GM19463 (cell line): Measurements from ENCODE around the gene CALML5.
"Not testable (repeated sequence)": the region's sequence is repeated elsewhere in the genome, so short reads cannot be mapped to it uniquely, and the experiment has no call there.

Source experiments
- ATAC-seq: cut with Tn5 transposase; IDR thresholded peaks from one replicate; pipeline ENCODE4 v1.9.1; 2021; ENCODE audit warnings: mild to moderate bottlenecking, moderate library complexity; ENCODE audit not compliant: unreplicated experiment

CALML5 gene

DNA sequence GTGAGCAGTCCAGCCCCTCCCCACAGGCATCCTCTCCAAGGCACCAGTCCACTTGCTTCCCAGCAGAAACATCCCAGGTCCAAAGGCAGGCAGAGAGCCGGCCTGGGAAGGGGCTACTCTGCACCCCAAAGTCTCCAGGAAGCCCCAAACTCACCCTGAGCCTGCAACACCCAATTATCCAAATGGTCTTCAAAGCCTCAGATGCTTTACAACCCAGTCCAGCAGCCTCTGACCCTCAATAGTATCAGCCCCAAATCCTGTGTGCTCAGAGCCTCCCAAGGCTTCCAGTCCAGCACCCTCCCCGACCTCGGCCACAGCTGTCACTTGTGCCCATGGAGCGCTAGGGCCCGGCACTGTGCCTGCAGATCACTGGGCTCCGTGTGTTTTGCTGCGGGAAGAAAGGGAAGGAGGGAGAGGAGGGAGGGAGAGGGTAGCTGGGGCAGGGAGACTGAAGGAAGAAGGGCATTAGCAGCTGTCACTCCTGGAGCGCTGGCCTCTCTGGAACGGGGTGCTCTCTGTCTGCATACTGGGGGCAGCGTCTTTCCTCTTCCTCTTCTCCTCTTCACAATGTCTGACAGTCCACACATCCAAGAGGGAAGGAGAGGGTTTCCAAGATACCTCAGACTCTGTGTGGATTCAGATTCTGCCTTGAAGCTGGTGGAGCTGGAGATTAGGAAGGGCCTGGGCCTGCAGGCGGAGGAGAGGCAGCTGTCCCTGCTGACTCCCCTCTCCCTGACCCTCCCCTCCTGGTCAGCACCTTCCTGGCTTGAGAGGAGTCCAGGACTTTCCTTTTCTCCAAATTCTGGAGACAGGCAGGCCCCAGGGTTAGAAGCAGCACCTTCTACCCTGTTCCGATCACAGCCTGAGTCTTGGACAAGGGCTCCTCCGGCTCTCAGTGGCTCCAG lies 13.2 kb downstream of the CALML5 start:
- ATAC-seq = no peak

DNA sequence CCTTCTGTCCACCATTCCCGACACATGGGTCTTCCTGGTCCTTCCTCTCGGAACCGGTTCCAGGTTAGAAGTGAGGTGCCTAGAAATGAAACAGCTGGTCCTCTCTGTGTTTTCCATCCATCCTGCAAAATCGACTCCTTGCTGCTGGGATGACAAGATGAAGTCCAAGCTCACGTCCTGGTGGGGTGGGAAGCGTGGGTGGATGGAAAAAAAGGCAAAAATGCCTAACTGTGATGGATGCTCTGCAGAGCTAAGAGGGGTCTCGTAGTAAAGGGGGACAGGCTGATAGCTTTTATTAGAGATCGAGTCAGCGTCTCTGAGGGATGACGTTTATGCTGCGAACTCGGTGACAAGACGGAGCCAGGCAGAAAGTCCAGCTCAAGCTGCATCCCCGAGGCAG lies 14.1 kb downstream of the CALML5 start:
- ATAC-seq = no peak

DNA sequence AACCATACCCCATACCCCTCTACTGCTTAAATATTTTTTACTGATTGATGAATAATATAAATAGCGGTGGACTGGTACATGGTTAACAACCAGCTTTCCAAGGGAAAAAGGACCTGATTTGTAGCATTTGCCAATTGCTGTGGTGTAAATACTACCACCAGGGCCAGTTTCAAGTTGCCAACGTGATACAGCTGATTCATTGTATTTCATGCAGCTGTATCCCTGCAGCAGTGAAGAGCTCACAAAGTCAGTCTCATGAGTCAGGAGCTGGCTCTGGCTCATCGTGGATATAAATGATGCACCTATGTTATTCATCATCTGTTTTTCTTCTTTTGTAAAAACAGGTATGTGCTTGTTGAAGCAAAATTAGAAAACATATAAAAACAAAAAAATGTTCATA lies 15.2 kb downstream of the CALML5 start:
- no peak for ATAC-seq

DNA sequence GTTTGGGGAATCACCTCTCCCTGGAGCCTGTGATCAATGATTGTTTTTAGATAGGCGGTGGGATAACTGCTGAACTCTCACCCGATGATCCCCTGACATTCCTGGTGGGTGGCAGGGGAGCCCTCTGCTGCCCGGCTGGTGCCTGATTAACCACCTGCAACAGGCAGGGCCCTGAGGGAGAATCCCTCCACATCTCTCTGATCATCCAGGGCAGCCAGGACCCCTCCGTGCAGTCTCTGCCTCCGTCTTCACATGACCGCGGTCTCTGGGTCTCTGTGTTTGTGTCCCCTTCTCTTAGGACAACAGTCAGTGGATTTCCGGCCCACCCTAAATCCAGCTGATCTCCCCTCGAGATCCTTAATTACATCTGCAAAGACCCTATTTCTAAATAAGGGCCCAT lies 17.4 kb downstream of the CALML5 start:
- no peak for ATAC-seq

DNA sequence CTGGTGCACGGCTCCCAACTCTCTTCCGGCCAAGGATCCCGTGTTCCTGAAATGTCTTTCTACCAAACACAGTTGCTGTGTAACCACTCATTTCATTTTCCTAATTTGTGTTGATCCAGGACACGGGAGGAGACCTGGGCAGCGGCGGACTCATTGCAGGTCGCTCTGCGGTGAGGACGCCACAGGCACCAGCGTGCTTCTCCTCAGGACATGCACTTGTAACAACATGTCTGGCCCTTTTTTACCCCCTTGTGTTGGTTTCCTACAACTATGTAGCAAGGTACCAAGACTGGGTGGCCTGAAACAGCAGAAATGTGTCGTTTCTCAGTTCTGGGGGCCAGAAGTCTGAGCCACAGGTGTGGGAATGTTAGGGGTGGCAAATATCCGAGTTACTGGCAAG lies 18.2 kb downstream of the CALML5 start:
- no peak for ATAC-seq

DNA sequence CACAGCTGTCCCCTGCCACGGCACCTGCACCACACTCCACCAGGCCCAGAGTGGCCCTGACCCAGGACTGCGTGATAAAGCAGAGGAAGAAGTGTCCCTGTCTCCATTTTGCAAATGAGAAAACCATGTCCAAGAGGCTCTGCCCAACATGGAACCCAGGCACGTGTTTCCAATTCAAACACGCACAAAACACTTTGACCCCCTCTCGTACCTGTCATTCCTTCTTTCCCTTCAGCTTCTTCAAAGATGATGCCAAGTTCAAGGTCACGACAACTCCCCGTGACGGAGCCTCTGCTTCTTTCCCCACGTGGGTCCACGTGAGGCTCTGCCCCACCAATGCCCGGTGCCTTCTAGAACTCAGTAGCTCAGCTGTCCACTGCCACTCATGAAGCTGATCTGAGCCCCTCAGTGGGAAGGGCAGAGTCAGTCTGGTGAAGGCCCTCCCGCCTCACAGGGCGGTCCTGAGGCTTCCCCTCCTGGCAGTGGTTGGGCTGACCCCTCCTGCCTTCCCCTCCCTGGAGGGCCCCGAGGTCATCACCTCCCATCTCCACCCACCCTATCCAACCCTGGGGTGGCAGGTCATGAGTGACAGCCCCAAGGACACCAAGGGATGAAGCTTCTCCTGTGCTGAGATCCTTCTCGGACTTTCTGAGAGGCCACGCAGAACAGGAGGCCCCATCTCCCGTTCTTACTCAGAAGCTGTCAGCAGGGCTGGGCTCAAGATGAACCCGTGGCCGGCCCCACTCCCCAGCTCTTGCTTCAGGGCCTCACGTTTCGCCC lies 19.0 kb downstream of the CALML5 start:
- ATAC-seq = no peak

DNA sequence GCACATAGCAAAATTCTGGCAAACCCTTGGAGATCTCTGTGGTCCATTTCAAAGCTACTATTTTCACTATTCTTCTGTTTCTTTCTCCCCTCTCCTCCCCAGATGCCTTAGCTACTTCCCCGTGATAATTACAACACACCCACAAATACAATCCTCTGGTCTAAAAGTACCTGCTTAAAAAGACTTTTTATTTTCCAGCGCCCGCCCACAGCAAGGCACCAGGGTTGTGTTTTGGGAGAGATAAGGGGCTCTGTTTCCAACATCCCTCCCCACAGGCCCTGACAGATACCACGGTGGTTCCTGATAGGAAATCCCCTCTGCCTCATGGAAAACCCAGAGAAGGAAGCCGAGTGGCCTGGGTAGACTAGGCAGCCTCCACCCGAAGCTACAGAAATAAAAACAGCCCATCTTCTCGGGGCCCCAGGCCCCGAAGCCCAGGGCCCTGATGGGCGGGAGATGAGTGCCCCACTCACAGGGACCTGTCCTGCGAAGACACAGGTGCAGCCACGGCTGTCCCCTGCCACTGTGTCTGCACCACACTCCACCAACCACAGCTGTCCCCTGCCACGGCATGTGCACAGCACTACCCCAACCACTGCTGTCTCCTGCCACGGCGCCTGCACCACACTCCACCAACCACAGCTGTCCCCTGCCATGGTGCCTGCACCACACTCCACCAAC lies 19.7 kb downstream of the CALML5 start:
- no peak for ATAC-seq

DNA sequence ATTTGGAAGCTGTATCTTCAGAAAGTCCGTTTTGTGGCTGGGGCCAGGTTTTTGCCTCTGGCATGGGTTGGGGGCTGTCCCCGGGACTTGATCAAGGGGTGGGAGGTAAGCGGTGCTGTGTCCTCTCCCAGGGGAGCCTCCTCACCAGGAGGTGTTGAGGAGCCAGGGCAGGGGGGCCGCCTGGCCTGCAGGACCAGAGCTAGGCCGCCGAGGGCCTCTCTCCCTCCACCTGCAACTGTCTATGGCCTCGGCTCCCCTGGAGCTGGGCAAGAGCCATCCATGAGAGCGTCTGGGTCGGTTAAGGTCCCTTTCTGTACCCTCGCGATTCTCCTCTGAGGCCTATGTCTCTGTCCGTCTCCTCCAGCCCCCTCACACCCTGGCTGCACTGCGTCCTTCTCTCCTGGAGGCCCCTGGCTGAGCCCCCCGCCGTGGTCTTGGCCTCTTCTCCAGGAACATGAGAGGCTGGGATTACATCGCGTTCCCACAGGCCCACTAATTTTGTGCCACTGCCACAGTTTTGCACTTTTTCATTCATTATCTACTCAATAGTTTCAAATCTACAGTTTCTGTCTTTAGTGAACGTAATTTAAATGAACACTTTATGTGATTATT lies 20.6 kb downstream of the CALML5 start:
- no peak for ATAC-seq

DNA sequence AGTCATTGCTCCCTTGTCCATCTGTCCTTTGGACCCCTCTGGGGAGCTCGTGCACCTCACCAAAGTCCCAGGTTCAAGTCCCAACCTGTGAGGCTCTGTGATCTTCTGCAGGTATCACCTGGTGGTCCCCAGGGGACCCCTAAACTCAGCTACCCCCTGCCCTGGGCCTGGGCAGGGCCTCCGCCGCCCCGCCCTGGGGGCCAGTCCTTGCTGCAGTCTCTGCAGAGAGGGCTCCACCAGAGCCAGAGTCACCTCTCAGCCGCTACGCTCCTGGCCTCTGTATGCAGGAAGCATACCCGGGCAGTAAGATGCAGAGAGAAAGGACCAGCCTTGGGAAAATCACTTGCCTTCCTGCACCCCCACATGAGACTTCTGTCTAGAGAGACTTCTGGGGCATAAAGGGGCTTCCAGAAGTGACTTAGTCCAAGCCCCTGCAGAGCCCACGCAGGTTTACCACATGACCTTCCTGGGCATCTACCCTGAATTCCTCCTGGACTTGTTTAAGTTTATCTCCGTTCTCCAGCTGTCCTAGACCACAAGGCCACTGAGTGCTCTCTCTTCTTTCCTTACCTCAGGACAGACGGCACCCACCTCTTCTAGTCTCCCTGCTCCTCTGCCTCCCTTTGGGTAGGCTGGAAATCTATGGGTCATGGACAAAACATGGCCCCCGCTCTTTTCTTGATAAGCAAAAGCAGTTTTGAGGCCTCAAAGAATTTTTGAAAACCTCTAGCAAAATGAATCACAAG lies 21.2 kb downstream of the CALML5 start:
- ATAC-seq = no peak

DNA sequence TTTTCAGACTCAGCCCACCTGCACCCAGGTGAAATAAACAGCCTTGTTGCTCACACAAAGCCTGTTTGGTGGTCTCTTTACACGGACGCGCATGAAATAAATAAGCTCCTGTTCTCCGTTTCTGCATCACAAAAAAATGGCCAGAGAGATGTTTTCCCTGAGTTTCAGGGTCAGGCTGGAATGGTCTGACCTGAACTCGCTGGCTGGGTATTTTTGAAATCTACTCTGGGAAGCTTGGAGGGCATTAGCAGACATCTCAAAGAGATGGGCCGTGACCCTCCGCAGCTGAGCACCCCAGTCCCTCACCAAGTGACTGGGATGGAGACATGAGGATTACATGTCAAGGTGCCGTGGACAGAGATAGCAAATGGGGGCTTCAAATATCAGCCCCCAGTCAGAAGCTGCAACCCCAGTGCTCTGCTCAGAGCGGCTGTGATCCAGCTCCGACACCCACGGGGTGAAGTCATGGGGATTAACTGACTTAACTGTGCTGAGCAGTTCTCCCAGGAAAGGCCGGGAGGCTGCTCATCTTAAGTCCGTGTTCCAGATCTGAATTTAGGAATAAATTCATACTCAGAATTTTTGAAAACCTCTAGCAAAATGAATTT lies 22.3 kb downstream of the CALML5 start:
- ATAC-seq = no peak

DNA sequence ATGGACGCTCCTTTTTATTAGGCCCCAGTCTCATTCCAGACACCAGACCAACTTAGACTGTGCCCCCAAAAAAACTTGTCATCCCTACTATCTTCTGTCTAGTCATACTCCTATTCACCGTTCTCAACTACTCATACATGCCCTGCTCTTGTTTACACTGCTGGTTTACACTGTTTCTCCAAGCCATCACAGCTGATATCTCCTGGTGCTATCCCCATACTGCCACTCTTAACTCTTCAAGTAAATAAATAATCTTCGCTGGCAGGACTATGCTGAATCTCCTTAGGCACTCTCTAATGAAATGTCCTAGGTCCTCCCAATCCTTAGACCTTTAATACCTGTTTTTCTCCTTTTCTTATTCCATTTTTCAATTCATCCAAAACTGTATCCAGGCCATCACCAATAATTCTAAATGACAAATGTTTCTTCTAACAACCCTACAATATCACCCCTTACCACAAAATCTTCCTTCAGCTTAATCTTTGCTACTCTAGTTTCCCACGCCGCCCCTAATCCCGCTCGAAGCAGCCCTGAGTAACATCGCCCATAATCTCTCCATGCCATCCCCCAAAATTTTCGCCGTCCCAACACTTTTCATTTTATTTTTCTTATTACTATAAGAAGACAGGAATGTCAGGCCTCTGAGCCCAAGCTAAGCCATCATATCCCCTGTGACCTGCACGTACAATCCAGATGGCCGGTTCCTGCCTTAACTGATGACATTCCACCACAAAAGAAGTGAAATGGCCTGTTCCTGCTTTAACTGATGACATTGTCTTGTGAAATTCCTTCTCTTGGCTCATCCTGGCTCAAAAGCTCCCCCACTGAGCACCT lies 23.2 kb downstream of the CALML5 start:
- ATAC-seq = not testable (repeated sequence)

DNA sequence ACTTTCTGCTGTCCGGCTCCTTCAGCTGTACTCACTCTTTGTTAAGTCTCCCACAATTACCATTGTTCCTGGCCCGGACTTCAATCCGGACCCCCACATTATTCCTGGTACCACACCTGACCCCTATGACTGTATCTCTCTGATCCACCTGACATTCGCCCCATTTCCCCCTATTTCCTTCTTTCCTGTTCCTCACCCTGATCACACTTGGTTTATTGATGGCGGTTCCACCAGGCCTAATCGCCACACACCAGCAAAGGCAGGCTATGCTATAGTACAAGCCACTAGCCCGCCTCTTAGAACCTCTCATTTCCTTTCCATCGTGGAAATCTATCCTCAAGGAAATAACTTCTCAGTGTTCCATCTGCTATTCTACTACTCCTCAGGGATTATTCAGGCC lies 24.3 kb downstream of the CALML5 start:
- ATAC-seq = not testable (repeated sequence)

DNA sequence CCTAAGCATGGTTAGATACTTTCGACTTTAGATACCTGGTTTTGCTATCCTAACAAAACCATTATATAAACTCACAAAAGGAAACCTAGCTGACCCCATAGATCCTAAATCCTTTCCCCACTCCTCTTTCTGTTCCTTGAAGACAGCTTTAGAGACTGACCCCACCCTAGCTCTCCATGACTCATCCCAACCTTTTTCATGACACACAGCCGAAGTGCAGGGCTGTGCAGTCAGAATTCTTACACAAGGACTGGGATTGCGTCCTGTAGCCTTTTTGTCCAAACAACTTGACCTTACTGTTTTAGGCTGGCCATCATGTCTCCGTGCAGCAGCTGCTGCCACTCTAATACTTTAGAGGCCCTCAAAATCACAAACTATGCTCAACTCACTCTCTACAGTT lies 24.7 kb downstream of the CALML5 start:
- not testable (repeated sequence) for ATAC-seq

DNA sequence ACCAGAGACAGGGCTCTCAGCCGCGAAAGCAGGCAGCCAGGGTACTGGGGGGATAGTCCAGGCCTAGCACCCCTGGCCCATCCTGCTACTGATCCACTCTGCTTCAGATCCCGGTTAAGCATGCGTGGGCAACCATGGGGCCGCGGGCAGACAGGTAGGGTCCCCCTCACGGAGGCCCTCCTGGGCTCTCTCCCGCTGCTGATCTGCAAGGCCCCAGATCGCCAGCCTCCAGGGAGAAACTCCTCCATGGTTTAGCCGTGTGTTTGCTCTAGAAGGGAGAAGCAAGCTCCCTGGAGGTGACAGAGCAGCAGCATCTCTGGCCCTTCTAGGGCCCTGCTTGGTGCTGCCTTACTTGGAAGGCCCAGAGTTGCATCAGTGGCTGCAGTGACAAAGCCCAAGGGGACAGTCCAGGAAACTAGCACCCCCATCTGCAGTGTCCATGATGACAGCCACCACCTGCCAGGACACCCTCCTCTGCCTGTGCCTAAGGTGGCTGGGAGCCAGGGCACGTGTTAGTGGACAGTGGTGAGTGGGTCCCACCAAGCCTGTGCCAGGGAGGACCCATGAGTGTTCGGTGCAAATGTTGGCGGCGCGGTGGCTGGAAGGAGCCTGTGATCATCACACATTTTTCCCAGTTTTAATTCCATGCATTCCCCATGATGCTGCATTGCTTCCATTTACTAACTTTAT lies 29.2 kb downstream of the CALML5 start:
- ATAC-seq = no peak

DNA sequence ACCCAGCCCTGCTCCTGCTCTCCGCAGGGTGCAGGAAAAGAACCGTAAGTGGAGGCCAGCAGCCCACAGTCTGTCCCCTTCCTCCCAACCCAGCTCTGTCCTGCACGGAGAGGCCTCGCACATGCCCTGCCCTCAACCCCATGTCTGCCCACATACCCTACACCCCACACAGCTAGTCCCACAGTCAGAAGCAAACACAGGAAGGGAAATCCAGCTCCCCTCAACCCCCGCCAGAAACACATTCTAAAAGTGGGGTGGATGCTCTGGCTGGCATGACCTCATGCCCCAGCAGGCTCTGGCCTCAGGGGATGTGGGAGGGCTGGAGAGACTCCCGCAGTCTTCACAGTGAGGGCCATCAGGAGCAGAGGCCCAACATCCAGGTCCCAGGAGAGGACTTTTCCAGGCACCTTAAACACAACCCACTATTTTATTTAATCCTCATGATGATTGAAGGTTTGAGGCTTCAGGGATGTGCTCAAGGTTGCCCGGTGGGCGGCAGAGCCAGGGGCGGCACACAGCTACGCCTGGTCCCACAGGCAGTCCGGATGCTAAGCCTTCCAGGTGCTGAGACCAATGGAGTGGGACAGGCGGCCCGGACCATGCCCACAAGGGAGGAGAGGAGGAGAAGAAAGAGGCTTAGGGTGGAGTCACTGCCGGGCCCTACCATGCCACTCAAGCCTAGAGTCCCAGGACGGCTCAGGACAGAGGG lies 29.9 kb downstream of the CALML5 start:
- ATAC-seq = no peak

DNA sequence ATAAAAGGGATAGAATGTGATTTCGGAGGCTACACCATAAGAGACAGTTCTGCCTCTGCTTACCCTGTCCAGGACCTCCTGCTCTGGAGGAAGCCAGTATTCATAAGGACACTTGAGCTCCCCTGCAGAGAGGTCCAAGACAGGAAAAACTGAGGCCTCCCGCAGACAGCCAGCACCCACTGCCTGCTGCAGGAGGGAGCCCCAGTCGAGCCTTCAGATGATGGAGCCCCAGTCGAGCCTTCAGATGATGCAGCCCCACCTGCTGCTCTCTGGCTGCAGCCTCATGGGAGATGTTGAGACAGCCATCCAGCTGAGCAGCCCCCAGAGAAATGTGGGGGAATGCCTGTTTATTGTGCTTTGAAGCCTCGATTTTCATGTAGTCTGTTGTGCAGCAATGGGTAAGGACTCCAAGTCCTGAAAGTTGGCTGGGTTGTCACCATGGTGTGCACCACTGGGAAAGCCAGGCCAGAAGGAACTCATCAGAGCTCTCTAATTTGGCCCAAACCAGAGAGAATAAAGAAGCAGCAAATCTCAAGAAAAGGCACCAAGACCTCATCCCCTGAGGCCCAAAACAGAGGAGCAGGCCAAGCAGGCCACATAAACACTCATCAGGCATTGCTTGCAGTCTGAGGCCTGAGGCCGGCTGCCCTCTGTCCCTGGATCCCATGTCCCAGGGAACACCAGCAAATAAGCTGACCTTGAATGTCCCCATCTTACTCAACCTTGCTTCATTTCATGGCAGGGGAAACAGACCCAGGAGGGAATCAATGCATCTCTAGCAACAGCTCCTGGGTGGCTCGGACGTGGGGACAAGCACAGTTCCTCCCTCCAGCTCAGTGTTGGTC lies 30.9 kb downstream of the CALML5 start:
- no peak for ATAC-seq

DNA sequence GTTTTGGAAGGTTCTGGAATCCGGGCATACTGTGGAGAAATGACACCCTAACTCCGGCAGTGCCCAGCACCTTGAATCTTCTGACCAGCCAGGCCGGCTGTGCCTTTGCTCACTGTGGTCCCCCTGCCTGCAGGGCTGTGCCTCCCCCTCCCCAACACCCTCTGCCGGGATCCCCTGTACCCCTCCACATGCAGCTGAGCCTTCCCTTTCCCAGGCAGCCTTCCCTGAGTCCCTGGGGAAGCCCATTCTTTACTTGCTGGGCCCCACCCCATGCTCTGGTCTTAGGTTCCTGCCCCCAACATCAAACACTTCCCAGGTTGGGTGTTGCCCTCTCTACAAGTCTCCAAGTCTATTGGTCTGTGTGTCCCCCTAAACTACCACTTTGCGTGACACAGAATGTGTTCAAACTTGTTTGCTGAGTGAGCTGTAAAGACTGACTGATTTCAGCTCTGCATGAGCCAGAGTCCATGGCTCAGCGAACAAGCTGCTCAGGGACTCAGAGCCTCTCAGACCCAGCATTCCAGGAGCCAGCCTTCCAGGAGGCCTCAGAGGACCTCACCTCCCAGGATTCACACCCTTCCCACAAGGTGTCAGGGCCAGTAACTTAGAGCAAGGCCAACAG lies 31.6 kb downstream of the CALML5 start:
- ATAC-seq = no peak
